ENCODE results near the gene XBP1.

DNA sequence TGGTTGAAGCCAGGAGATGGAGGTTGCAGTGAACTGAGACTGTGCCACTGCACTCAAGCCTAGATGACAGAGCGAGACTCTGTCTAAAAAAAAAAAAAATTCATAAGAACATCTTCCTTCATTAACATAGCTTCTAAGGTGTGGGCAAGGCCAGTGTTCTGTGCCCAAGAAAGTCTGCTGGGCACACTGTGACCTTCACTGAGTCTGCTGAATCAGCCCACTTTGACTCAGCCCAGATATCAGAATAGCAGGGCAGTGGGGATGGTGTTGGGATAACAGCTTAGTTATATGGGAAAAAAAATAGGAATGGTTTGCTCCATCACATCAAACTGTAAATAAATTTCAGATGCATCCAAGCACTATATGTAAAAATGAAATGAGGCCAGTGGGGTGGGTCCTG is 32.4 kb upstream of the XBP1 start:
- no peak for TF ChIP-seq POLR2A (IDR thresholded peaks at IDR 0.05; ENCODE audit: low read depth, low read length)
- no peak for TF ChIP-seq MAX (IDR thresholded peaks at IDR 0.05; ENCODE audit: insufficient read depth, insufficient read length)
- TF ChIP-seq CTCF (IDR thresholded peaks at IDR 0.05; ENCODE audit: extremely low read depth in 1 of 2, insufficient read depth in 1 of 2, low read depth in 1 of 2, low read length in 2 of 2), result no peak
- no peak for TF ChIP-seq MYC (IDR thresholded peaks at IDR 0.05; ENCODE audit: low read depth, low read length)
- no peak for TF ChIP-seq POLR2AphosphoS5 (IDR thresholded peaks at IDR 0.05; ENCODE audit: insufficient read depth, low read depth, low read length)
- no peak for TF ChIP-seq EZH2 (IDR thresholded peaks at IDR 0.05; ENCODE audit: borderline replicate concordance, low read depth, low read length, severe bottlenecking)

Measured in endothelial cell of umbilical vein (primary cell).